GM18499 (cell line): ENCODE results near the gene NAA40.

ENCODE experiments used
- ATAC-seq: cut with Tn5 transposase; IDR thresholded peaks from one replicate; pipeline ENCODE4 v1.9.1; 2021; ENCODE audit warnings: moderate number of reproducible peaks; ENCODE audit not compliant: insufficient read depth, unreplicated experiment

NAA40 gene

DNA sequence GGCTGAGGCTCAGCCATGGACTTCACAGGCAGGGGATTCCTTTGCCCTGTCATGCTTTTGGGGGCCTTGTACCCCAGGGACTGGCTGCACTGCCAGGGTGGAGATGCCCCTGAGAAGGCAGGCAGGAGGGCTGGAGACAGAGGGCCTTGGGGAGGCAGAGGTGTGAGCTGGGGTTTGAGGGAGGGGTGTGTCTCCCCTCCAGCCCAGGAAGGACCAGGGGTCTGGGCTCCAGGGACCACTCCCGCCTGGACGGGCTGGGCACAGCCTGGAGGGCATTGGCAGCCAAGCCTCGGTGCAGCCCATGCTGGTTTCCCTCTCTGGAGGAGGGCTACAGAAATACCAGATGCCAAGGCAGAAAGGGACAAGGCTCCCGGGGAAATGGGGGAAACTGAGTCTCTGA, 66.9 kb downstream of the NAA40 start:
- ATAC-seq, result no peak

DNA sequence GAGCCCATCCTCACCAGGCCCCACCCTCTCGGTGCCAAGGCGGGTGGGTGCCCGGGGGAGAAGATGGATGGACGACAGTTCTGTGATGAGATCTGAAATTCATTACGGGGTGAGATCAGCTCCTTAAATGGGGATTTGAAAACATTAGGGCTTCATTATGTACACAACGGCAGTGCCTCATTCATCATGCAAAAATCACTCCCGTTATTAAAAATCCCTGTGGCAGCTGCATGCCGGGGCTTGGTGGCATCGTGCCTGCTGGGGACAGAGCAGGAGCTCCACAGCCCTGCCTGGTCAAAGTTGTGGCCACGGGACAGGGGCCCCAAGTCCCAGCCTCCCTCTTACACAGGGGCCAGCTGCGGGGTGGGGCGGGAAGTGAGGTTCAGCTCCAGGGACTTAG, 67.6 kb downstream of the NAA40 start:
- no peak for ATAC-seq
